ENCODE measurements around the gene AGAP1.

AGAP1 gene

GRCh38 chr2:235723371-235723770, 229.5 kb downstream of the AGAP1 start:
- DNase-seq = no peak

GRCh38 chr2:235723811-235724465, 230.1 kb downstream of the AGAP1 start:
- no peak for DNase-seq

- no peak for DNase-seq
These were observed 231.2 kb downstream of the AGAP1 start for GRCh38 chr2:235725016-235725489.

DNA sequence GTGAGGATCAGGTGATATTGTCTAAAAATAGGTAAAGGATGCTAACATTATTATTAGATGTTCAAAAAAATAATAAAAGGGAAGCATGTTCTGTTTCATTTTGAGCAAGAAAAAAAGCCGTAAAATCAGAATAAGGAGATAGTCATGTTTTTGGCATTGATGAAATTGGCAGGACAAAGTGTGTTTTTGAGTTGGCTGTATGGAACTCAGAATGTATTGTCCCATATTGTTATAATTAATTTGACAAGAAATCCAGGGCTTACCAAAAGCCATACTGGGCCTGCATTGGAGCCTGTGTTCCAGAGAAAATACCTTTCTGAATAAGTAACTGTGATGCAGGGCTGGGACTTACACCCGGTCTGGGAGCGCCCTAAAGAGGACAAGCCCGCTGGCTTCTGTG, 232.0 kb downstream of the AGAP1 start:
- no peak for DNase-seq

- no peak for DNase-seq
These were observed 232.7 kb downstream of the AGAP1 start for GRCh38 chr2:235726554-235726953.

GRCh38 chr2:235727174-235727573, 233.3 kb downstream of the AGAP1 start:
- no peak for DNase-seq

DNA sequence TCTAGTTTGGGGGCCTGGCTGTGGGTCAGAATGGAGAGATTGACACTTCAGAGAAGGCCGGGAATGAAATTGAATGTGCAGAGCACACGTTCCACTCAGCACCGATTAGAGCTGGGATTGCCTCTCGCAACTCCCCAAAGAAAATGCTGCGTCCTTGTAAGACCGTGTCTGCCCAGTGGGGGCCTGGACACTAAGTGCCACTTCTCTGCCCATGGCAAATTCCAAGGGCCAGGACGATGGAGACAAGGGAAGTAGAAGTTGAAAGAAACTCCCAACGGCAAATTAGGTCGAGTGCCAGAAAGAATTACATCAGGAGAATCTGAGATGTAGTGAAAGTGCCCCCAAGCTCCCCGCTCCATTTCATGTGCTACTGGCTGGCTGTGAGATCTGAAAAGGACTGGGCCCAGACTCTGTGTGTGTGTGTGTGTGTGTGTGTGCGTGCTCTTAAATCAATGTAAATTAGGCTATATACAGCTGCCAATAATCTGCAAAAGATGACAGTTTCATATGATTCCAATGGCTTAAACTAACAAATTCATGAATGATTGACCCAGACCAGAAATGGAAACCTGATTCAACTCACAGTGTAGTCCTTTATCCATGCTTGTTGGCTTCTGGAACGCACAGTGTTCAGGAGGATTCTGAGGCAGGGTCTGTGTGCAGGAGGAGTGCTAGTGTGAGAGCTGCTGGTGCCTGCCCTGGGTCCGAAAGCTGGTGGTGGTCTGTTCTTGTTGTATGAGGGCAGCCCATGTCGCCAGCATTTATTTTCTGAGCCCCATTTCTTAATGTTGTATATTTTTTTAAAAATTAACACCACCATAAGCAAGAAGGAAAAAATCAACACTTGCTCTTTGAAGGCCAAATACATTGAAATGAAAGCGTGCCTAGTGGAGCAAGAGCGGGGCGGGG, 234.3 kb downstream of the AGAP1 start:
- DNase-seq = no peak

DNA sequence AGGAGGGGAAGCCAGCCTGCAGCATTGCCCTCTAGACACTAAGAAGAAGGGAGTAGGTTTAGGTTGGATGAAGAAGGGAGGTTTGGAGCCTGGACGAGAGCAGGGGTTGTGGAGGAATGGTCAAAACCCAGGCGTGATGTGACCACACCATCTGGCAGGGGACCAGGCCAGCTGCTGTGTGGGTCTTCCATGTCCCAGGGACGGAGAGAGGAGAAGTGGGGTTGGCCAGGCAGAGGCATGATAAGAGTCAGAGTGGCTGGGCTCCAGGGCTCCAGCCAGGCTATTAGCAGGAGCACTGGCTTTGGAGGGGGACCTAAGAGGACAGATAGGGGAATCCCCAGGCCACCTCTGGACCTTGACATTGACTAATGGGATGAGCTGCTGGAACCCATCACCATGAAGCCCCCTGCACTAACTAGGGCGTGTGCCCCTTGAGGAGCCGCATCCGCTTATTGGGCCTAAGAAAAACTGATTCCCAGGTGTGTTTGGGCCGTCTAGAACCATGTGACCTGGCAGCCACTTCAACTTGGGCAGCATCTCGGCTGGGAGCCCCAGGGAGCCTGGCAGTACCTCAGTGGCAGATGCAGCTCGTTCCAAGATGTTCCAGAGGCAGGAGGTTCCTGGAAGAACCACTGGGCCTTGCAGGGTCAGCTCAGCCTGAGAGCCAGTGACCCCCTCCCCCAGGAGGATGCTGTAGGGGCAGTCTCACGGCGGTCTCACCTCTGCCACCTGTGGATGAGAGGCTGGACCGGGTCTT, 235.1 kb downstream of the AGAP1 start:
- no peak for DNase-seq

DNA sequence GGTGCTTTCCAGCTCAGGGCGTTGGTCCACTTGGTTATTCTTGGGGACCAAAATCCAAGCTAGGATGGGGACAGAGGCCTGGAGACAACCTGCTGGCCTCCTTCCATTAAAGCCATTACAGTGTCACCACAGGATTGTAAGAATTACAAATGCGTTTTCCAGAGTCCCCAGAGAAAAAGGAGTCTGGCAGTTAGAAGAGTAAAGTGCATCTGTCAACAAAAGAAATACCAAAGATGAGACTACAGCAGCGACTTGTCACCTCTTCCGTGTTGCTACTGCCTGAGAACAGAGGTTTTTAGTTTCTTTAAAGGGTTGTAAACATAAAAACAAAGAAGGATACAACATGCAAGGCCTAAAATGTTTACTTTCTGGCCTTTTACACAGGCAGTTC, 235.7 kb downstream of the AGAP1 start:
- no peak for DNase-seq

DNA sequence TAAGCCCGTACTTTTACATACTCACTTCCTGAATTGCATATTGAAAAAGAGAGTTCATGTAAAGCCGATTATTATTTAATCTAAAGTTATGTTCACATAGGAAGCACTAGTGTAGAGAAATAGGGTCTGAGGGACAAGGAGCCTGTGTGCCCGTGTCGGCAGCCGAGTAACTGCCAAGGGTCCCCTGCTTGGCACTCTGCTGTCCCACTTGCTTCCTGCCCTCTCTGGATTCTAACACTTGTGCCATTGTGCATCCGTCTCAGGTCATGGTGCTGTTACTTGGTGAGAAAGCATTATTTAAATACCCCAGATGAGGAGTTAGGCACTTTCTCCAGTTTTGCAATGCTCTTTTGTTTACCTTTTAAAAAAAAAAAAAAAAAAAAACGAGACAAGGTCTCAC, 236.3 kb downstream of the AGAP1 start:
- no peak for DNase-seq

DNA sequence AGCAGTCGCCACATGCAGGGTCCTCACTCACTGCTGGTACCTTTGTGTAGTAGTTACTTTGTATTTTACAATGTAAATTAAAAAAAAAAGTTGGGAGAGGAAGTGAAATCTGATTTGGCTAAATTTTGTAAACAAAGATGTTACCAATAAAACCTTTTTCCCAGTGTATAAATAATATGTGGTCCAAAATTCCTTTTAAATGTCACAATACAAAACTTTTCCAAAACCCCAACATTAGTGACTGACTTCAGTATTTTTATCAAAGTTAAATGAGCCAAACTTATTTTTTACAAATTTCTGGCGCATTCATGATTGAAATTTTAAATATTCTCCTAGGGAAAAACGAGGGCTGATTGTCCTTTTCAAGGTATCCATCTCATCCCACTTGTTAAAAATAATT, 239.9 kb downstream of the AGAP1 start:
- no peak for DNase-seq

GRCh38 chr2:235734168-235734567, 240.3 kb downstream of the AGAP1 start:
- DNase-seq = no peak

DNA sequence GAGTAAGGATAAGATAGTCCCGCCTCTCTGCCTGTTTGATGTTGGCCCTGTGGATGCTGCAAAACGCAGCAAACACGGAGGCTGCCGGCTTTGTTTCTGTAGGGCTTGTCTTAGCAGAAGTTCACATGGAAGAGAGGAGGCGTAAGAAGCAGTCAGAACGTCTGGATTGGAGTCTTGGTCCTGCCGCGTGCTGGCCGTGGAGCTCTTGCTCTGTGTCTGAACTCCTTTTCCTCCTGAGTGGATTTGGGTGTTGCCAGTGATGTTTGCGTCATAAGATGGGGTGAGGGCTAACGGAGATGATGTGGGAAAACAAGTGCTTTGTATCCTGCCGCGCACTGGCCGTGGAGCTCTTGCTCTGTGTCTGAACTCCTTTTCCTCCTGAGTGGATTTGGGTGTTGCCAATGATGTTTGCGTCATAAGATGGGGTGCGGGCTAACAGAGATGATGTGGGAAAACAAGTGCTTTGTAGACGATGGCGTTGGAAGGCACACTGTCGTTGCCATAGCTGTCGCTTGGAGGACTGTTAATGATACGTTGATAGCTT, 240.9 kb downstream of the AGAP1 start:
- no peak for DNase-seq

GRCh38 chr2:235737396-235737795, 243.6 kb downstream of the AGAP1 start:
- DNase-seq = no peak

GRCh38 chr2:235737840-235738239, 244.0 kb downstream of the AGAP1 start:
- DNase-seq = no peak

- no peak for DNase-seq
These were observed 246.0 kb downstream of the AGAP1 start for GRCh38 chr2:235739704-235740415.

- no peak for DNase-seq
These were observed 247.0 kb downstream of the AGAP1 start for GRCh38 chr2:235740821-235741220.

GRCh38 chr2:235744161-235744560, 250.3 kb downstream of the AGAP1 start:
- DNase-seq = no peak

- no peak for DNase-seq
These were observed 251.8 kb downstream of the AGAP1 start for GRCh38 chr2:235745597-235745996.

GRCh38 chr2:235746257-235746934, 252.6 kb downstream of the AGAP1 start:
- DNase-seq = no peak

- DNase-seq = no peak
These were observed 253.3 kb downstream of the AGAP1 start for GRCh38 chr2:235747001-235747785.
